NCI-H345 (cell line): ENCODE results near the gene NGEF.

Experiments
- DNase-seq: peaks from one replicate; lab custom pipeline; 2025; lab: John Stamatoyannopoulos, UW

NGEF gene

DNA sequence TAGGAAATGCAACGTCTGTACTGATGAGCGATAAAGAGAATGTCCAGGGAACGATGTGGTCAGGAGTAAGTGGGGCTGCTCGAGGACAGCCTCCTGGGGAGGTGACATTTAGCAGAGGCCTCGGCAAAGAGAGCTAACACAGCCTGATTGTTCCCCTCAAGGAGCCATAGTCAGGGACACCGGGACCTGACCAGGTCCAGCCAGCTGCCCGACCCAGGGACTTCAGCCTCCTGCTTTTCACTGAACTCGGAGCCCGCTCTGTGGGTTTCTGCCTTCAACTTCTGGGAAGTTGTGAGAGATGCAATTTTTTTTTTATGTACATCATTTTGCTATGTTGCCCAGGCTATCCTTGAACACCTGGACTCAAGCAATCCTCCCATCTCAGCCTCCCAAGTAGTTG is 29.5 kb upstream of the NGEF start:
- no peak for DNase-seq

- no peak for DNase-seq
These were observed 28.8 kb upstream of the NGEF start for GRCh38 chr2:233041722-233042323.

DNA sequence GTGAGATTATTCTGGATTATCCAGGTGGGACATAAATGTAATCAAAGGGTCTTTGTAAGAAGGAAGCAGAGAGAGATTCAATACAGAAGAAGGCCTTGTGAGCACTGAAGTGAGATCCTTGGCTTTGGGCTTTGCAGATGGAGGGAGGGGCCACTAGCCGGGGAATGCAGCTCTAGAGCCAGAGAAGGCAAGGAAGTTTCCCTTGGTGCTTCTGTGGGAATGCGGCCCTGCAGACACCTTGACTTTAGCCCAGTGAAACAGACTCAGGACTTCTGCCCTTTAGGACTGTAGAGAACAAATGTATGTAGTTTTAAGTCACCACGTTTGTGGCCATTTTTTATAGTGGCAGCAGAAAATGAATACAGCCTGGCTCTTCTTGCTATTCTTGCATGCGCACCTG is 27.5 kb upstream of the NGEF start:
- DNase-seq: no peak

DNA sequence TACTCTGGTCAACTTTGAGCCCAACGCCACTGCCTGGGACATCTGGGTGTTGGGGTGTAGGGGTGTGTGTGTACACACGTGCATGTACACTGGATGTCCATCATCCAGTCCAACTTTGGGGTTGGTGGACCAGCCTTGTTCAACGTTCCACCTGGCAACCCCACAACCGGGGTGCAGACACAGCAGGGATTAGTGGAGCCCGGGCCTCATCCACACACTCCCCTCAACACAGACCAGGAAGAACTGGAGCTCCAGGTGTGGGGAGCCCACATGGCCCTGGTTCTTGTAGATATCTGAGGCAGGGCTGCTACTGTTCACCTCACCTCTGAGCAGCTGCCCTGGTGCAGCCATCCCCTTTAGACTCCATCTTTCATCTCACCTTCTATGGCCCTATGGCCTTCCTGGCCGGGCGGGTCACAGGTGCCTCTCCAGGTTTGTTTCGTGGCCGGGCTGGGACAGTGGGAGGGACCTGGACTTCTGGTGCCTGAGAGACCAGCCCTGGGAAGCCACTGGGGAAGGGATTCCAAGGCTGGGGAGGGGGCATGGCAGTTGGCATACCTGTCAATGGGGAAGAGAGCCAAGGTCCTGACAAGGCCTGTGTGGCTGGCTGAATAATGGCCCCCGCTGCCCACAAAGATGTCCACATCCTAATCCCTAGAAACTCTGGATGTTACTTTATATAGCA is 26.9 kb upstream of the NGEF start:
- DNase-seq: no peak

GRCh38 chr2:233039212-233039845 is 26.3 kb upstream of the NGEF start:
- no peak for DNase-seq

DNA sequence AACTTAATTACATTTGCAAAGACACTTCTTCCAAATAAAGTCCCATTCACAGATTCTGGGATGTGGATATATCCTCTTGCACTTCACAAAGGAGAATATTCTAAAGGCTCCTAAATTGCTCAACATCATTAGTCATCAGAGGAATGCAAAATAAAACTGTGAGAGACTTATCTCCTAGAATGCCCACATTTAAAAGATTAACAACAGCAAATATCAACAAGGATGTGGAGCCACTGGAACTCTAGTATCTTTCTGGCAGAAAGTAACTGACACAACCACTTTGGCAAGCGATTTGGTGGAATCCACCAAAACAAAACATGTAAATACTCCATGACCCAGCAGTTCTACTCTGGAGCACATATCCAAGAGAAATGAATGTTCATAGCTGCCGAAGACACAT is 24.0 kb upstream of the NGEF start:
- no peak for DNase-seq

DNA sequence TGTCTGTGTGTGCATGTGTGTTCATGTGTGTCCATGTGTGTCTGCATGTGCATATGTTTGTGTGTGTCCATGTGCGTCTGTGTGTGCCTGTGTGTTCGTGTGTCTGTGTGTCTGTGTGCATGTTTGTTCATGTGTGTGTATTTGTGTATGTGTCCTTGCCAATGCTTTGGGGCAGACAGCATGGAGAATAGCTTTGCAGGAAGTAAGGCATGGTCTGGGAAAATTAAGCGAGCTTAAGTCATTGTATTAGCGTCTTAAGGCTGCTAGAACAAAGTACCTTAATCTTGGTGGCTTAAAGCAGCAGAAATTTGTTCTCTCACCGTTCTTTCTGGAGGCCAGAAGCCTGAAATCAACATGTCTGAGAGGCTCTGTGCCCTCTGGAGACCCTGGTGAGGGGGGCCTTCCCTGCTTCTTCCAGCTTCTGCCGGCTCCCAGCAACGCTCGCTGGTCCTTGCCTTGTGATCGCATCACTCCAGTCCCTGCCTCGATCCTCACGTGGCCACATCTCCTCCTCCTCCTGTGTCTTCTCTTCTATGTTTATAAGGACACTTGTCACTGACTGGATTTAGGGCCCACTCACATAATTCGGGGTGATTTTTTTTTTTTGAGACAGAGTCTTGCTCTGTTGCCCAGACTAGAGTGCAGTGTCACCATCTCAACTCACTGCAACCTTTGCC is 23.2 kb upstream of the NGEF start:
- DNase-seq: no peak

DNA sequence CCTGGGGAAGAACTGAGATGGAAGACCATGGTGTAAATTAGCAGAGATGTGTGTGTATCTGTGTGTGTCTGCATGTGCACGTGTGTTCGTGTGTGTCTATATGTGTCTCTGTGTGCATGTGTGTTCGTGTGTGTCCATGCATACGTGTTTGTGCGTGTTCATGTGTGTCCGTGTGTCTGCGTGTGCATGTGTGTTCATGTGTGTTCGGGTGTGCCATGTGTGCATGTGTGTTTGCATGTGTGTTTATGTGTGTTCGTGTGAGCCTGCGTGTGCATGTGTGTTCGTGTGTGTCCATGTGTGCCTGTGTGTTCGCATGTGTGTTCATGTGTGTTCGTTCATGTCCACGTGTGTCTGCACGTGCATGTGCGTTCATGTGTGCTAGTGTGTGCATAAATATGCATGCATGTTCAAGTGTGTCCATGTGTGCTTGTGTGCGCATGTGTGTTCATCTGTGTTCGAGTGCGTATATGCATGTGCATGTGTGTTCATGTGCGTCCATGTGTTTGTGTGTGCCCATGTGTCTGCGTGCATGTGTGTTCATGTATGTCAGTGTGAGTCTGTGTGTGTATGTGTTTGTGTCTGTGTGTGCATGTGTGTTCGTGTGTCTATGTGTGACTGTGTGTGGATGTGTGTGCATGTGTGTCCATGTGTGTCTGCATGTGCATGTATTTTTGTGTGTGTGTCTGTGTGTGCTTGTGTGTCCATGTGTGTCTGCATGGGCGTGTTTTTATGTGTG is 22.5 kb upstream of the NGEF start:
- no peak for DNase-seq

DNA sequence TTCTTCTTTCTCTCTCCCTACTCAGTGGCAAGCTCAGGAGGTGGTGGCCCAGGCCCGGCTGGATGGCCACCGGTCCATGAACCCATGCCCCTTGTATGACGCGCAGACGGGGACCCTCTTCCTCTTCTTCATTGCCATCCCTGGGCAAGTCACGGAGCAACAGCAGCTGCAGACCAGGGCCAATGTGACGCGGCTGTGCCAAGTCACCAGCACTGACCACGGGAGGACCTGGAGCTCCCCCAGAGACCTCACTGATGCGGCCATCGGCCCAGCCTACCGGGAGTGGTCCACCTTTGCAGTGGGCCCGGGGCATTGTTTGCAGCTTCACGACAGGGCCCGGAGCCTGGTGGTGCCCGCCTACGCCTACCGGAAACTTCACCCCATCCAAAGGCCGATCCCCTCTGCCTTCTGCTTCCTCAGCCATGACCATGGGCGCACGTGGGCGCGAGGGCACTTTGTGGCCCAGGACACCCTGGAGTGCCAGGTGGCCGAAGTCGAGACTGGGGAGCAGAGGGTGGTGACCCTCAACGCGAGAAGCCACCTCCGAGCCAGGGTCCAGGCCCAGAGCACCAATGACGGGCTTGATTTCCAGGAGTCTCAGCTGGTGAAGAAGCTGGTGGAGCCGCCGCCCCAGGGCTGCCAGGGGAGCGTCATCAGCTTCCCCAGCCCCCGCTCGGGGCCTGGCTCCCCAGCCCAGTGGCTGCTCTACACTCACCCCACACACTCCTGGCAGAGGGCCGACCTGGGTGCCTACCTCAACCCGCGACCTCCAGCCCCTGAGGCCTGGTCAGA is 21.2 kb upstream of the NGEF start:
- DNase-seq: no peak

DNA sequence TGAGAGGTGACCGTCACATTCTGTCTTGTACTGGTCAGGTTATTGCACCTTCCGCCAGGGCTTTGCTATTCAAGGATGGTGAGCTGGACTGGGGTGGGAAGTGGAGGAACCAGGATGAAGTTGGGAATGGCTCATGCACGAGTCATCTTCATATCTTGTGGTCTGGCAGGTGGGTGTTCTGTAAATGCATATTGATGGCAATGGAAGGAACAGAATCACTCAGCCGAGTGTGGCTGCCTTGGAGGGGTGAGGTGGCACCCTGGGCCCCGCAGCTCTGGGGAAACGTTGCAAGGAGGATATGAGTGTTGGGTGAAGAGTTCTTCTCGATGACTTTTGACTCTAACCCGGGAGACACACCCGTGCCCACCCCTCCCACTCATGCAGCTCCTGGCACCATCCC is 20.6 kb upstream of the NGEF start:
- DNase-seq: no peak

DNA sequence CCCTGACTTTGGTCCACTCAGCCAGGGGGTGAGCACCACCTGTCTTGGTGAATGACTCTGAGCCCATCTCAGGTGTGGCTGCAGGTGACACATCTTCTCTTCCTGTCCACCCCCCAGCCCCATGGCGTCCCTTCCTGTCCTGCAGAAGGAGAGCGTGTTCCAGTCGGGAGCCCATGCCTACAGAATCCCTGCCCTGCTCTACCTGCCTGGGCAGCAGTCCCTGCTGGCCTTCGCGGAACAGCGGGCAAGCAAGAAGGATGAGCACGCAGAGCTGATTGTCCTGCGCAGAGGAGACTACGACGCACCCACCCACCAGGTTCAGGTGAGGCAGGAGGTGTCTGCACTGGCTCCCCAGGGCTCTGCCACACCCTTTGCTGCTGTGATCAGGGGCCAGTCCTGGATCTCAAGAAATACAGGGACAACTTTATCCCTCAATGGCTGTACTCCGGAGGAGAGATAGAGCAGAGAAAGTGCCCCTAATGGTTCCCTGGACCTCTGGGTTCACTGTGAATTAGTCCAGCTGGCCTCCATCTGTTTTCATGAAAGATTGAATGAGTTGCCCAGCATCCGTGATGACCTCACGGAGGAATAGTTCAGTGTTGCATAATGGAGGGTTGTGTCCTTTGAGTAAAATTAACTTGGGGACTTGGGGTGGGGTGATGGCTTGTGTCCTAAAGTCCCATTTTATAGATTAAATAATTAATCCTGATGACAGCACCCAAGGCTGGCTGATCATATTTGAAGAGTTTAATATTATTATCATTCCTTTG is 19.7 kb upstream of the NGEF start, which contains the start of gene NEU2:
TSS of gene NEU2 (plus strand) at position 122 of the 770 bp plus-strand sequence. CDS start at position 122, 0 bp downstream.
- no peak for DNase-seq

DNA sequence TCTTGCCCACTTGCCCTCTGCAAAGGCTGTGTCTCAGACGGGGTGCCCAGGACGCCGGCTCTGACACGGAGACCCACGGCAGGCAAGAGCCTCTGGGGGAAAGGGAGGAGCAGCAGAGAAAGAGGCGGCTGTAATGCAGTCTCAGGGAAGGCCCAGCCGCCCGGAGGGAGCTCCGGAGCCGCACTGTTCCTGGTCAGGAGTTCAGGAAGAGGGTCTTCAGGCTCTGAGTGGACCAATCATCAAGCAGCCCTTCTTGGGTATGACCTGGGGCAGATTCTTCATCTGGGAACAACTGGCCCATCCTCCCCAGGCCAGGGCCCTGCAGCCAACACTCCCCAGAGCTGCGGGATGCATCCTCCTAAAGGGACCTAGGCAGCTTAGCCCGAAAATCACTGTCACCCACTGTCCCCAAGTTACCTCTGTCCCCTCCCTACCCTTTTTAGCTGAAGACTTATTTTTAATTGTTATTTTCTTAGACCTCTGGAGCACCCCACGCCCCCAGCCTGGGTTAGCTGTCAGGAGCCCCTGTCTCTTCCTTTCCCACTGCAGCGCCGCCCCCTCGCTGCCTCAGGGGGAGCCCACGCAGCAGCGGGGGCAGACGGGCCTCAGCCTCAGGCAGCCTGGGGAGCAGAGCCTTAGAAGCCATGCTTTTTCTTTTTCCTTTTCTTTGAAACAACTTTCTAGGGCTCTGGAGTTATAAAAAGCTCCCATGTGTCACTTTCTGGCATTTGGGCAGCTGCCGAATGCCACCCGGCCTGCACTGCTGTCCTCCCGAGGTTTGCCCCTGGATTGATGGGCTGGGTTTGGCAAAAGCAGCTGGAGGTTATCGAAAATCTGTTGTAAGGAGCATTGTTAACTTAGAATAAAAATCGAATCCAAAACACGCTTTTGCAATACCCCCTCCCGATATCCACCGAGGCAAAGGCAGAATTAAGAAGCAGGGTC is 18.8 kb upstream of the NGEF start:
- DNase-seq: no peak

DNA sequence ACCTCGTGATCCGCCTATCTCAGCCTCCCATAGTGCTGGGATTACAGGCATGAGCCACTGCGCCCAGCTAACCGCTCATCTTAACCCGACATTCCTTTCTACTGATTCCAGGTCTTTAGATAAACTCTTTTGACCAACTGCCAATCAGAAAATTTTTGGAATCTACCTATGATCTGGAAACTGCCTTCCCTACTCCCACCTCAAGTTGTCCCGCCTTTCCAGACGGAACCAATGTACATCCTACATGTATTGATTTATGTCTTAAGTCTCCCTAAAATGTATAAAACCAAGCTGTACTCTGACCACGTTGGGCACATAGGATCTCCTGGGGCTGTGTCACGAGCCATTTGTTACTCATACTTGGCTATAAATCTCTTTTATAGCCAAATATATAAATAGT is 16.3 kb upstream of the NGEF start:
- no peak for DNase-seq

GRCh38 chr2:233026198-233026813 is 13.2 kb upstream of the NGEF start:
- DNase-seq: no peak

DNA sequence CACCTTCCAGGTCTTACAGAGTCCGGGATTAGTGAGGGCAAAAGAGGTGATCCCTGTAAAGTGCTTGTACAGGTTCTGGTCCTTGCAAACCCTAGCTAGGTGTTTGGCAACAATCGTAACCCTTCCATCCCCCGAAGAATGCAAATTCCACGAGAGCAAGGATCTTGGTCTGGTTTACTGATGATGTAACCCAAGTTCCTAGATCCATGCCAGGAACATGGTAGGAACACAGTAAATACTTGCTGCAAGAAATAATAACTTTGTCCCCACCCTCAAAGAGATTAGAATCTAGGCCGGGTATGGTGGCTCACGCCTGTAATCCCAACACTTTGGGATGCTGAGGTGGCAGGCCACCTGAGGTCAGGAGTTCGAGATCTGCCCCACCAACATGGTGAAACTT is 12.7 kb upstream of the NGEF start:
- no peak for DNase-seq

DNA sequence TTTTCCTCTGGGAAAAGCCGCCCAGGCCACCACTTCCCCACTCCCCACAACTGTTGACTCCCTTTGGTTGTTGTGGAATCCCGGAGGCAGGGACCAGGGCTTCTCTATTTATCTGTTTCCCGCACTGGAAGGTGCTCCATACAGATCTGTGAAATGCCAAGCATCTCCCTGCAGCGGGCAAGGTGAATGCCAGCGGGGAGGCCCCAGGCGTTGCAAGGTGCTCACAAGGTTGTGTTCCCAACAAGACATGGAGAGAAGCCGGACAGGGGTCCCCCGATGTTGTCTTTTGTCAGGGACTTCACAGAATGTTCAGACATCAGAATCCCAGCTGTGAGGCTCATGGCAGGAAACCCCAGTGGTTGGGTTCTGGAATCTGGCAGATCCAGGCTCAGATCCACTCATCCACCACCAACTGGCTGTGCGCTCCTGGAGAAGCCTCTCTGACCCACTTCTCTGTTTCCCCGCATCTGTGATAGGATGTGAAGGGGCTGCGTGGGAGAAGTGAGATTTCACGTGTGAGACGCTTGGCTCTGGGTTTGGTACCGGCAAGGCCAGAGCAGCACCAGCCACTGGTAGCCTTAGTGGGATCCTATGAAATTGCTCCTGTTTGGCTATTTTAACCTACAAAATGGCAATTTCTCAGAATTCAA is 10.8 kb upstream of the NGEF start:
- no peak for DNase-seq

GRCh38 chr2:233023007-233023760 is 10.1 kb upstream of the NGEF start:
- no peak for DNase-seq

DNA sequence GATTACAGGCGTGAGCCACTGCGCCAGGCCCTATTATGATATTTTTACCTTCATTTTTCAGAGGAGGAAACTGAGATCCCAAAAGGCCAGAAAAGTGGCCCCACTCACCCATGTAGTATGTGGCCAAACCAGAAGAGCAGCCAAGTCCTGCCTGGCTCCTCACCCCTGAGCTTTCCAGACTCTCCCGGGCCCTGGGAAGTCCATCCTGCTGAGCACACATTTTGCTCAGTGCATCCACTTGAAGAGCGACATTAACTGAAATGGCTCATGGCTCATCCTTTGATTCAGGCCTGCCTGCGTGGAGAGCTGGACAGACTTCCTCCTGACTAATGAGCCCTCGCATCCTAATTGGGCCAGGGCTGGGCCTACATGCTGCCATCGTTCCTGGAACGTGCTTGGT is 9.5 kb upstream of the NGEF start:
- DNase-seq: no peak
